HG03565 (cell line): ENCODE measurements around the gene G6PC3.

Experiments used
- ATAC-seq: cut with Tn5 transposase; IDR thresholded peaks from one replicate; pipeline ENCODE4 v1.9.1; 2021; ENCODE audit warnings: mild to moderate bottlenecking, moderate library complexity; ENCODE audit not compliant: unreplicated experiment

G6PC3 gene

GRCh38 chr17:44121997-44122815, 51.7 kb downstream of the G6PC3 start:
- no peak for ATAC-seq

GRCh38 chr17:44122816-44123355, 52.4 kb downstream of the G6PC3 start:
- peak; percentile 14 for ATAC-seq

- peak; percentile 87 for ATAC-seq
These were observed 53.0 kb downstream of the G6PC3 start, which contains the start of gene HDAC5 for GRCh38 chr17:44123356-44124117. HDAC5 (minus strand) TSS chr17:44123641; CDS start chr17:44117515, 6,126 bp downstream.

- no peak for ATAC-seq
These were observed 53.5 kb downstream of the G6PC3 start for GRCh38 chr17:44124118-44124438.
